Ishikawa (cell line): ENCODE results near the gene ARHGAP22.

Experiments used
- CEBPB ChIP-seq: IDR thresholded peaks from 2 replicates; pipeline ENCODE4 v1.6.1; 2012
- CREB1 ChIP-seq: IDR thresholded peaks from 2 replicates; pipeline ENCODE4 v1.6.1; 2012; ENCODE audit warnings: low read depth
- EGR1 ChIP-seq: IDR thresholded peaks from 2 replicates; pipeline ENCODE4 v1.6.1; 2012
- EP300 ChIP-seq: IDR thresholded peaks from 2 replicates; pipeline ENCODE4 v1.6.1; 2012; ENCODE audit warnings: borderline replicate concordance
- FOXM1 ChIP-seq: IDR thresholded peaks from 2 replicates; pipeline ENCODE4 v1.6.1; 2012; ENCODE audit warnings: low read depth, borderline replicate concordance
- MAX ChIP-seq: IDR thresholded peaks from 2 replicates; pipeline ENCODE4 v1.6.1; 2012
- NFIC ChIP-seq: IDR thresholded peaks from 2 replicates; pipeline ENCODE4 v1.6.1; 2012
- RAD21 ChIP-seq: IDR thresholded peaks from 2 replicates; pipeline ENCODE4 v1.6.1; 2012; ENCODE audit warnings: low read depth
- REST ChIP-seq: IDR thresholded peaks from 2 replicates; pipeline ENCODE4 v1.6.1; 2012; ENCODE audit warnings: low read depth, mild to moderate bottlenecking
- TAF1 ChIP-seq: IDR thresholded peaks from 2 replicates; pipeline ENCODE4 v1.6.1; 2012; ENCODE audit warnings: low read depth, mild to moderate bottlenecking
- TCF12 ChIP-seq: IDR thresholded peaks from 2 replicates; pipeline ENCODE4 v1.6.1; 2012; ENCODE audit warnings: low read depth
- TEAD4 ChIP-seq: IDR thresholded peaks from 2 replicates; pipeline ENCODE4 v1.6.1; 2012
- YY1 ChIP-seq: IDR thresholded peaks from 2 replicates; pipeline ENCODE4 v1.6.1; 2012; ENCODE audit warnings: low read depth
- ZBTB7A ChIP-seq: IDR thresholded peaks from 2 replicates; pipeline ENCODE4 v1.6.1; 2012; ENCODE audit warnings: low read depth
- TF ChIP-seq, protein P1 (sequence below): IDR thresholded peaks from 2 replicates; pipeline ENCODE4 v1.6.1; 2012

ARHGAP22 gene

DNA sequence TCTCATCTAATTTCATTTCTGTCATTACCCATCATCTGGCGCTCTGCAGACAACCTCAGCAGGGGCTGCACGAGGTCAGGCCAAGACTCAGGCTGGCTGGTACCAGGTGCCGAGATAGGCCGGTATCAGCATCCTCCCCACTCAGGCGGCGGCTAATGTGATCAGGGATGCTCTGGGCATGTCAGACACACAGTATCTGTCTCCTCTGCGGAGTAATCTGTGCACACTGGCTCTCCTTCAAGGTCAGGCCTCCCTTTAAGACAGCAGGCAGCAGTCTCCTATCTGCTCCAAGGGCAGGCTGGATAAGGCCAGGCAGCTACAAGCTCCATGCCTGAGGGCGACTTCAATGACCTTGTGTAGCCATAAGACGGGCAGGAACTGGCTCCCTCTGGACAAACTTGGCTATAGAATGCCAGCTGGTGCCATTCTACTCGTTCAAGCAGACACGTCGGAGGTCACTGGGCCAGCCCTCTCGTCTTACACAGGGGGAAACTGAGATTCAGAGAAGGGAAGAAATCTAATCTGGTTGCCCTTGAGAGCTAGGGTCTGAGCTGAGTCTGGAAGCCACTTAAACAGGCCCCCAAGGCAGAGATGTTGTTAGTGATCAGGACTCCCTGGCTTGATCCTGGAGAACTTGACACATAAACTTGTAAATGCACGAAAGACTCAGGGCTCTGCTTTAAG, 59.3 kb downstream of the ARHGAP22 start:
- TF ChIP-seq ZBTB7A, result no peak
- TF ChIP-seq TCF12, result no peak
- TF ChIP-seq NFIC, result no peak
- TF ChIP-seq MAX, result no peak
- TF ChIP-seq FOXM1, result no peak
- TF ChIP-seq, protein P1, sequence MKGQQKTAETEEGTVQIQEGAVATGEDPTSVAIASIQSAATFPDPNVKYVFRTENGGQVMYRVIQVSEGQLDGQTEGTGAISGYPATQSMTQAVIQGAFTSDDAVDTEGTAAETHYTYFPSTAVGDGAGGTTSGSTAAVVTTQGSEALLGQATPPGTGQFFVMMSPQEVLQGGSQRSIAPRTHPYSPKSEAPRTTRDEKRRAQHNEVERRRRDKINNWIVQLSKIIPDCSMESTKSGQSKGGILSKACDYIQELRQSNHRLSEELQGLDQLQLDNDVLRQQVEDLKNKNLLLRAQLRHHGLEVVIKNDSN, result no peak
- no peak for TF ChIP-seq EGR1
- no peak for TF ChIP-seq REST
- TF ChIP-seq YY1, result no peak
- no peak for TF ChIP-seq TEAD4
- TF ChIP-seq RAD21, result no peak
- TF ChIP-seq CEBPB, result no peak
- no peak for TF ChIP-seq TAF1
- TF ChIP-seq CREB1, result no peak

- TF ChIP-seq EGR1 (no peak), YY1 (no peak), TAF1 (no peak), RAD21 (no peak), CEBPB (no peak), CREB1 (no peak), FOXM1 (no peak), NFIC (no peak), REST (no peak), TCF12 (no peak)
Observed at GRCh38 chr10:48543182-48543844, 61.6 kb downstream of the ARHGAP22 start.

- TF ChIP-seq ZBTB7A (no peak), CREB1 (no peak), TCF12 (no peak), REST (no peak), TEAD4 (no peak), EGR1 (no peak)
Observed at GRCh38 chr10:48542471-48543181, 62.2 kb downstream of the ARHGAP22 start.

DNA sequence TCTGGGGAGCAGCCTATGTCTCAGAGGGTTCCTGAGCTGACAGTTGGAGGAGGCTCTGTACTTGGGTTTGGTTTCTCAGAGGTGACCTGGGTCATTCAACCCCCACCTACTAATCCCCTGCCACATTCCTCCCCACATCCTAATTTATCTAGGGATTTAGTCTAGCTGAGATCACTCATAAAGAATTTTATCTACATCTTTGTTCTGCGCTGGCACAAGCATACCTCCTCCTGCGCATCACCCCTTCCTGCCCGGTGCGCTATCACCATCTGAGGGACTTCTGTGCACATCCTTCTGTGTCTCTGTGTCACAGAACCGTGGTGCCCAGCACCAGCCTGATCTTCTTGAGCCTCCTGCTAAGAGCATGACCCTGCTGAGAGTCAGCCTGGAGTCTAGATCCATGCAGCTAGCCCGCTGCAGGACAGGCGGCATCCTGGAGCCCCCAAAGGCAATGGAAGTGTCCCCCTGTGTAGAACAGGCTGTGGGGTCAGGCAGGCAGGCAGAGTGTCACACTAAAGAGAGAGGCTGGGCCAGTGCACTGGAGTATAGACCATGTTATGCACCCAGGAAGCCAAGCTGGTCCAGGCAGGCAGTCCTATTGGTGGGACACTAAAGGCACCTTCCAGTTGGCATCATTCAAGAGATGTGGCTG, 63.6 kb downstream of the ARHGAP22 start:
- TF ChIP-seq TCF12, result no peak
- TF ChIP-seq CEBPB, result no peak
- TF ChIP-seq EGR1, result no peak
- TF ChIP-seq NFIC, result no peak
- TF ChIP-seq EP300, result no peak
- no peak for TF ChIP-seq TAF1
- TF ChIP-seq ZBTB7A, result no peak
- TF ChIP-seq FOXM1, result no peak
- no peak for TF ChIP-seq TEAD4
- no peak for TF ChIP-seq YY1

GRCh38 chr10:48538611-48539010, 66.3 kb downstream of the ARHGAP22 start:
- no peak for TF ChIP-seq ZBTB7A
- no peak for TF ChIP-seq EP300
- no peak for TF ChIP-seq TAF1
- TF ChIP-seq TCF12, result no peak
- TF ChIP-seq MAX, result no peak
- TF ChIP-seq CREB1, result no peak
- TF ChIP-seq, protein P1, result no peak
- no peak for TF ChIP-seq FOXM1
